ENCODE measurements around the gene GNA12. TPM values are rescaled to one million over a fixed set of nuclear protein-coding genes. Genes with fewer than 3 reads are reported as not detected.

GNA12 gene
- polyA plus RNA-seq, 1 of the 3 experiments (the other 2 are of a cell fraction), result 64.8 TPM

DNA sequence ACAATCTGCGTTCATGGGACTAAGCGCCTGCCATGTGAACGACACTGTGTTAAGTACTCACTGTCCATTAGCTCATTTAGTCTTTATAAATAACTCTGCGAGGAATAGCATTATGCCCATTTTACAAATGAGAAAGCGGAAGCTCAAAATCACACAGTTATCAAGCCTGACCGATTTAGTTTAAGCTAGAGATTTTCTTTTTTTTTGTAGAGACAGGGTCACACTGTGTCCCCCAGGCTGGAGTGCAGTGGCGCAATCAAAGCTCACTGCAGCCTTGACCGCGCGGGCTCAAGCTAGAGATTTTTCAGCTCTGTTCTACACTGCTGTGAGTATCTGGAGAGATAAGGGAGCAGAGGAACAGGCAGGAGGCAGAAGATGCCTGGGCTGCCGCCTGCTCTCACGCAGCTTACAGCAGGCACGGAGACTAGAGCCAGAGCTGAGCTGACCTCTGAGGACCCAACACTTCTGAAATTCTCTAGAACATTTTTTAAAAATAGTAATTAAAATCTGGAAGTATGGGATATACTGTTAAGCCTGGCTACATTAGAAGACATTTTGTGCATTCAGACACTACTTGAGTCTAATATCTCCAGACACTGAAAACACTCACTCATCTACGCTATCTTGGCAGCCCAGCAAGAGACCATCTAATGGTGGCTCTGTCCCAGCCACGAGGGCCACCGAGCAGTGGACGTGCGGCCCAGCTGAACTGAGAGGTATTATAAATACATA, 38.7 kb downstream of the GNA12 start:
- TF ChIP-seq RFX5 (IDR thresholded peaks at IDR 0.05; ENCODE audit: low read length) (no peak), GATA2 (CRISPR knock-in tag; IDR thresholded peaks at IDR 0.05) (no peak), ELF1 (IDR thresholded peaks at IDR 0.05) (no peak), CHD2 (IDR thresholded peaks at IDR 0.05; ENCODE audit: low read length, partially characterized antibody) (no peak), SMC3 (IDR thresholded peaks at IDR 0.05; ENCODE audit: low read depth, low read length) (no peak), GABPA (IDR thresholded peaks at IDR 0.05; ENCODE audit: low read depth) (no peak), SIN3A (IDR thresholded peaks at IDR 0.05; ENCODE audit: borderline replicate concordance, low read depth, low read length) (no peak), TAF1 (IDR thresholded peaks at IDR 0.05; ENCODE audit: borderline replicate concordance, low read depth, low read length) (no peak), NRF1 (IDR thresholded peaks at IDR 0.05; ENCODE audit: low read depth, low read length) (no peak), MEF2A (IDR thresholded peaks at IDR 0.05; ENCODE audit: borderline replicate concordance, low read depth) (no peak), TEAD4 (IDR thresholded peaks at IDR 0.05; ENCODE audit: borderline replicate concordance, insufficient read depth) (no peak), POLR2AphosphoS5 (IDR thresholded peaks at IDR 0.05; ENCODE audit: low read depth, low read length) (no peak)
- TF ChIP-seq, protein P1, sequence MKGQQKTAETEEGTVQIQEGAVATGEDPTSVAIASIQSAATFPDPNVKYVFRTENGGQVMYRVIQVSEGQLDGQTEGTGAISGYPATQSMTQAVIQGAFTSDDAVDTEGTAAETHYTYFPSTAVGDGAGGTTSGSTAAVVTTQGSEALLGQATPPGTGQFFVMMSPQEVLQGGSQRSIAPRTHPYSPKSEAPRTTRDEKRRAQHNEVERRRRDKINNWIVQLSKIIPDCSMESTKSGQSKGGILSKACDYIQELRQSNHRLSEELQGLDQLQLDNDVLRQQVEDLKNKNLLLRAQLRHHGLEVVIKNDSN (IDR thresholded peaks at IDR 0.05; ENCODE audit: borderline replicate concordance, low read depth), result no peak
- TF ChIP-seq, protein P2, sequence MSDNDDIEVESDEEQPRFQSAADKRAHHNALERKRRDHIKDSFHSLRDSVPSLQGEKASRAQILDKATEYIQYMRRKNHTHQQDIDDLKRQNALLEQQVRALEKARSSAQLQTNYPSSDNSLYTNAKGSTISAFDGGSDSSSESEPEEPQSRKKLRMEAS (IDR thresholded peaks at IDR 0.05; ENCODE audit: low read depth), result no peak
- TF ChIP-seq, protein P3, sequence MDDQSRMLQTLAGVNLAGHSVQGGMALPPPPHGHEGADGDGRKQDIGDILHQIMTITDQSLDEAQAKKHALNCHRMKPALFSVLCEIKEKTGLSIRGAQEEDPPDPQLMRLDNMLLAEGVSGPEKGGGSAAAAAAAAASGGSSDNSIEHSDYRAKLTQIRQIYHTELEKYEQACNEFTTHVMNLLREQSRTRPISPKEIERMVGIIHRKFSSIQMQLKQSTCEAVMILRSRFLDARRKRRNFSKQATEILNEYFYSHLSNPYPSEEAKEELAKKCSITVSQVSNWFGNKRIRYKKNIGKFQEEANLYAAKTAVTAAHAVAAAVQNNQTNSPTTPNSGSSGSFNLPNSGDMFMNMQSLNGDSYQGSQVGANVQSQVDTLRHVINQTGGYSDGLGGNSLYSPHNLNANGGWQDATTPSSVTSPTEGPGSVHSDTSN (IDR thresholded peaks at IDR 0.05), result no peak
- TF ChIP-seq, protein P4, sequence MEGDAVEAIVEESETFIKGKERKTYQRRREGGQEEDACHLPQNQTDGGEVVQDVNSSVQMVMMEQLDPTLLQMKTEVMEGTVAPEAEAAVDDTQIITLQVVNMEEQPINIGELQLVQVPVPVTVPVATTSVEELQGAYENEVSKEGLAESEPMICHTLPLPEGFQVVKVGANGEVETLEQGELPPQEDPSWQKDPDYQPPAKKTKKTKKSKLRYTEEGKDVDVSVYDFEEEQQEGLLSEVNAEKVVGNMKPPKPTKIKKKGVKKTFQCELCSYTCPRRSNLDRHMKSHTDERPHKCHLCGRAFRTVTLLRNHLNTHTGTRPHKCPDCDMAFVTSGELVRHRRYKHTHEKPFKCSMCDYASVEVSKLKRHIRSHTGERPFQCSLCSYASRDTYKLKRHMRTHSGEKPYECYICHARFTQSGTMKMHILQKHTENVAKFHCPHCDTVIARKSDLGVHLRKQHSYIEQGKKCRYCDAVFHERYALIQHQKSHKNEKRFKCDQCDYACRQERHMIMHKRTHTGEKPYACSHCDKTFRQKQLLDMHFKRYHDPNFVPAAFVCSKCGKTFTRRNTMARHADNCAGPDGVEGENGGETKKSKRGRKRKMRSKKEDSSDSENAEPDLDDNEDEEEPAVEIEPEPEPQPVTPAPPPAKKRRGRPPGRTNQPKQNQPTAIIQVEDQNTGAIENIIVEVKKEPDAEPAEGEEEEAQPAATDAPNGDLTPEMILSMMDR (IDR thresholded peaks at IDR 0.05), result no peak
- TF ChIP-seq, protein P5, sequence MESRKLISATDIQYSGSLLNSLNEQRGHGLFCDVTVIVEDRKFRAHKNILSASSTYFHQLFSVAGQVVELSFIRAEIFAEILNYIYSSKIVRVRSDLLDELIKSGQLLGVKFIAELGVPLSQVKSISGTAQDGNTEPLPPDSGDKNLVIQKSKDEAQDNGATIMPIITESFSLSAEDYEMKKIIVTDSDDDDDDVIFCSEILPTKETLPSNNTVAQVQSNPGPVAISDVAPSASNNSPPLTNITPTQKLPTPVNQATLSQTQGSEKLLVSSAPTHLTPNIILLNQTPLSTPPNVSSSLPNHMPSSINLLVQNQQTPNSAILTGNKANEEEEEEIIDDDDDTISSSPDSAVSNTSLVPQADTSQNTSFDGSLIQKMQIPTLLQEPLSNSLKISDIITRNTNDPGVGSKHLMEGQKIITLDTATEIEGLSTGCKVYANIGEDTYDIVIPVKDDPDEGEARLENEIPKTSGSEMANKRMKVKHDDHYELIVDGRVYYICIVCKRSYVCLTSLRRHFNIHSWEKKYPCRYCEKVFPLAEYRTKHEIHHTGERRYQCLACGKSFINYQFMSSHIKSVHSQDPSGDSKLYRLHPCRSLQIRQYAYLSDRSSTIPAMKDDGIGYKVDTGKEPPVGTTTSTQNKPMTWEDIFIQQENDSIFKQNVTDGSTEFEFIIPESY (IDR thresholded peaks at IDR 0.05; ENCODE audit: borderline replicate concordance, low read depth), result no peak
- Histone ChIP-seq H3K79me2 (ENCODE audit: insufficient read depth) (peaks cover 93% of the 10 kb centered on the region), H4K20me1 (ENCODE audit: insufficient read depth) (peaks cover 24% of the 10 kb centered on the region), H3K4me2 (no peak overlapping the region), H3K9ac (no peak overlapping the region), H3F3A (replicated peaks; ENCODE audit: insufficient read depth) (peaks cover 14% of the 10 kb centered on the region), H2AFZ (ENCODE audit: low read depth) (no peak overlapping the region), H3K4me1 (ENCODE audit: control insufficient read depth in 1 of 2, insufficient read depth in 2 of 2, low read depth in 1 of 2, low read length in 1 of 2) (peaks cover 22 to 32% of the 10 kb centered on the region in 2 experiments), H3K36me3 (replicated peaks in 1 of 2; ENCODE audit: control insufficient read depth in 1 of 2, insufficient read depth in 2 of 2, low read length in 1 of 2) (no peaks in the 10 kb centered on the region), H3K4me3 (ENCODE audit: low read depth in 2 of 2, low read length in 1 of 2) (no peak overlapping the region), H3K27ac (ENCODE audit: low read depth in 2 of 2, low read length in 1 of 2) (no peak overlapping the region; a peak in 1 of 4 replicates), H3K9me2 (no peaks in the 10 kb centered on the region), H3K27me3 (ENCODE audit: insufficient read depth) (no peaks in the 10 kb centered on the region), H3K9me3 (no peaks in the 10 kb centered on the region)
- POLR2A ChIA-PET, result interaction anchor here (0.9 kb wide), 1 partner anchor 11 kb away, joined by 3 read pairs; no protein-coding TSS in a partner anchor
- CTCF ChIA-PET, result interaction anchor here (1.2 to 2.0 kb wide), 7 partner anchors 8 to 82 kb away, joined by 3 to 8 read pairs (median 4); no protein-coding TSS in a partner anchor
- no peak for DNase-seq
- WGBS (ENCODE audit: low lambda C conversion rate), result 98% methylated on average over 18 of the region's 18 CpGs
